H1 (cell line): ENCODE data around the gene HOXD11. TPM values are rescaled to one million over a fixed set of nuclear protein-coding genes. Genes with fewer than 3 reads are reported as not detected.

Experiments
- CTCF ChIA-PET: fragments of 300-600 bp; sonication (Branson Sonifier 250); formaldehyde crosslinking; loops from one replicate; lab custom pipeline; 2021; ENCODE audit not compliant: partially characterized antibody; lab: Charles Lee
- POLR2A ChIA-PET: fragments of 300-600 bp; sonication (Branson Sonifier 250); formaldehyde crosslinking; loops from one replicate; lab custom pipeline; 2021; ENCODE audit warnings: inconsistent platforms; ENCODE audit not compliant: partially characterized antibody; lab: Charles Lee
- DNase-seq, 2 experiments: peaks; one replicate each; pipeline versions ENCODE4 v3.0.0 to v3.0.0-alpha.2; 2010 to 2022; ENCODE audit warnings: low spot score in 2 of 2, low read depth in 1 of 2, mixed read lengths in 1 of 2
- FAIRE-seq: peaks from 2 replicates; lab custom pipeline; 2011; peaks lifted over from hg19 to GRCh38; lab: Jason Lieb, UNC
- H2AFZ ChIP-seq: 2 replicates; pipeline ENCODE4 v1.8.1; 2012; ENCODE audit warnings: low read length, inconsistent platforms
- H2AK5ac ChIP-seq: 2 replicates; pipeline ENCODE4 v1.6.1; 2013; ENCODE audit warnings: low read depth, low read length
- H2BK120ac ChIP-seq: replicated peaks from 2 replicates; pipeline ENCODE3; 2013; ENCODE audit warnings: low read depth, low read length, inconsistent platforms
- H2BK12ac ChIP-seq: 2 replicates; pipeline ENCODE4 v1.6.1; 2013; ENCODE audit warnings: low read depth, low read length
- H2BK15ac ChIP-seq: 2 replicates; pipeline ENCODE4 v1.6.1; 2013; ENCODE audit warnings: low read length
- H2BK20ac ChIP-seq: 2 replicates; pipeline ENCODE4 v1.6.1; 2013; ENCODE audit warnings: low read length
- H2BK5ac ChIP-seq: 2 replicates; pipeline ENCODE4 v1.6.1; 2013; ENCODE audit warnings: low read depth, low read length
- H3K14ac ChIP-seq: 2 replicates; pipeline ENCODE4 v1.6.1; 2013; ENCODE audit warnings: inconsistent platforms; ENCODE audit not compliant: insufficient read length
- H3K18ac ChIP-seq: 2 replicates; pipeline ENCODE4 v1.6.1; 2013; ENCODE audit warnings: low read length; ENCODE audit errors: extremely low read depth
- H3K23ac ChIP-seq: 2 replicates; pipeline ENCODE4 v1.6.1; 2013; ENCODE audit warnings: inconsistent platforms; ENCODE audit not compliant: insufficient read length
- H3K23me2 ChIP-seq: 2 replicates; pipeline ENCODE4 v1.6.1; 2013; ENCODE audit warnings: low read depth, low read length
- H3K27ac ChIP-seq: 2 replicates; pipeline ENCODE4 v1.6.1; 2011; ENCODE audit warnings: low read depth, low read length, inconsistent platforms
- H3K27me3 ChIP-seq, 4 experiments: replicated peaks in 1 of 4; 1 replicate in 1 of 4; 2 replicates in 3 of 4; pipeline versions ENCODE4 v1.6.1 to v1.8.1; 2011 to 2013; ENCODE audit warnings: low read length in 3 of 4, mild to moderate bottlenecking in 3 of 4, inconsistent platforms in 2 of 4, mixed read lengths in 2 of 4, moderate library complexity in 1 of 4; ENCODE audit not compliant: control insufficient read depth in 3 of 4, insufficient read depth in 3 of 4; ENCODE audit errors: extremely low read depth in 1 of 4
- H3K36me3 ChIP-seq, 4 experiments: 2 replicates each; pipeline versions ENCODE4 v1.6.1 to v1.8.1; 2011 to 2013; ENCODE audit warnings: mild to moderate bottlenecking in 4 of 4, low read length in 3 of 4, moderate library complexity in 2 of 4, control low read depth in 1 of 4, inconsistent platforms in 1 of 4; ENCODE audit not compliant: insufficient read depth in 4 of 4, control insufficient read depth in 2 of 4
- H3K4ac ChIP-seq: replicated peaks from 2 replicates; pipeline ENCODE3; 2013; ENCODE audit warnings: low read length, low read depth, mixed read lengths, inconsistent platforms; ENCODE audit not compliant: insufficient read length
- H3K4me1 ChIP-seq, 4 experiments: replicated peaks in 1 of 4; 1 replicate in 1 of 4; 2 replicates in 3 of 4; pipeline versions ENCODE4 v1.6.1 to v1.8.1; 2011 to 2013; ENCODE audit warnings: low read length in 3 of 4, inconsistent platforms in 2 of 4, mixed read lengths in 1 of 4; ENCODE audit not compliant: insufficient read depth in 4 of 4, control insufficient read depth in 3 of 4
- H3K4me2 ChIP-seq, 2 experiments: 2 replicates each; pipeline versions ENCODE4 v1.6.1 to v1.8.1; 2011 to 2013; ENCODE audit warnings: low read depth in 2 of 2, low read length in 2 of 2, control low read depth in 1 of 2, inconsistent platforms in 1 of 2, mild to moderate bottlenecking in 1 of 2; ENCODE audit not compliant: insufficient read depth in 1 of 2
- H3K4me3 ChIP-seq, 4 experiments: fragments of 200-600, 300-600 bp in 1 of 4; sonication (generic), shearing (Covaris generic), sonication (Bioruptor Twin) in 1 of 4; 2 replicates each; pipeline versions ENCODE4 v1.5.1 to v1.8.1; 2011 to 2016; ENCODE audit warnings: low read length in 4 of 4, low read depth in 3 of 4, control low read depth in 2 of 4, inconsistent platforms in 2 of 4, mild to moderate bottlenecking in 2 of 4, mixed read lengths in 1 of 4, moderate library complexity in 1 of 4; ENCODE audit not compliant: insufficient read depth in 2 of 4; ENCODE audit errors: extremely low read depth in 1 of 4
- H3K56ac ChIP-seq: replicated peaks from 2 replicates; pipeline ENCODE3; 2013; ENCODE audit warnings: low read depth, mild to moderate bottlenecking, mixed read lengths, low read length, inconsistent platforms; ENCODE audit not compliant: insufficient read length
- H3K79me1 ChIP-seq: 2 replicates; pipeline ENCODE4 v1.6.1; 2013; ENCODE audit warnings: low read depth, low read length, control low read depth
- H3K79me2 ChIP-seq, 2 experiments: 2 replicates each; pipeline versions ENCODE4 v1.6.1 to v1.8.1; 2012 to 2013; ENCODE audit warnings: low read length in 2 of 2, mild to moderate bottlenecking in 2 of 2, inconsistent platforms in 1 of 2; ENCODE audit not compliant: insufficient read depth in 2 of 2, control insufficient read depth in 1 of 2
- H3K9ac ChIP-seq, 4 experiments: replicated peaks in 1 of 4; 1 replicate in 1 of 4; 2 replicates in 3 of 4; pipeline versions ENCODE4 v1.6.1 to v1.8.1; 2011 to 2013; ENCODE audit warnings: low read depth in 3 of 4, low read length in 3 of 4, control low read depth in 2 of 4, mild to moderate bottlenecking in 2 of 4, moderate library complexity in 2 of 4, inconsistent platforms in 1 of 4; ENCODE audit errors: extremely low read depth in 1 of 4
- H3K9me3 ChIP-seq, 2 experiments: 2 replicates each; pipeline versions ENCODE4 v1.6.1 to v1.8.1; 2012 to 2013; ENCODE audit warnings: mild to moderate bottlenecking in 2 of 2, moderate library complexity in 2 of 2, control low read depth in 1 of 2, inconsistent platforms in 1 of 2, low read depth in 1 of 2, low read length in 1 of 2, mixed read lengths in 1 of 2; ENCODE audit not compliant: insufficient read depth in 2 of 2
- H4K20me1 ChIP-seq, 2 experiments: replicated peaks in 1 of 2; 2 replicates each; pipeline versions ENCODE3 to v1.8.1; 2011 to 2013; ENCODE audit warnings: inconsistent platforms in 2 of 2, low read length in 2 of 2, mild to moderate bottlenecking in 1 of 2; ENCODE audit not compliant: insufficient read depth in 2 of 2, control insufficient read depth in 1 of 2
- H4K5ac ChIP-seq: 2 replicates; pipeline ENCODE4 v1.6.1; 2013; ENCODE audit warnings: low read length, low read depth, mixed read lengths, inconsistent platforms; ENCODE audit not compliant: insufficient read length
- H4K8ac ChIP-seq: 2 replicates; pipeline ENCODE4 v1.8.0; 2013; ENCODE audit warnings: mild to moderate bottlenecking, moderate library complexity, low read length, inconsistent platforms; ENCODE audit not compliant: insufficient read depth; ENCODE audit errors: extremely low read depth
- H4K91ac ChIP-seq: replicated peaks from 2 replicates; pipeline ENCODE3; 2013; ENCODE audit warnings: low read length, mixed read lengths, inconsistent platforms; ENCODE audit not compliant: insufficient read length
- CEBPB ChIP-seq: IDR thresholded peaks from 2 replicates; pipeline ENCODE4 v1.6.1; 2012; ENCODE audit warnings: low read depth, low read length
- CREB1 ChIP-seq: IDR thresholded peaks from 2 replicates; pipeline ENCODE4 v1.6.1; 2012; ENCODE audit warnings: inconsistent platforms
- KDM4A ChIP-seq: IDR thresholded peaks from one replicate; pipeline ENCODE4 v1.7.1; 2012; ENCODE audit warnings: low read depth, mild to moderate bottlenecking, moderate library complexity, low read length, inconsistent platforms; ENCODE audit not compliant: severe bottlenecking
- KDM5A ChIP-seq: fragments of 200-600 bp; IDR thresholded peaks from 2 replicates; pipeline ENCODE4 v1.7.1; 2012; ENCODE audit warnings: mild to moderate bottlenecking, low read length, inconsistent platforms, mixed read lengths
- RAD21 ChIP-seq, 2 experiments: IDR thresholded peaks in 1 of 2; conservative IDR thresholded peaks in 1 of 2; 2 replicates each; pipeline ENCODE4 v1.6.1; 2011; ENCODE audit warnings: low read depth in 2 of 2, low read length in 2 of 2, improper control_type of control experiment in 1 of 2, inconsistent platforms in 1 of 2, mild to moderate bottlenecking in 1 of 2, moderate library complexity in 1 of 2
- TCF12 ChIP-seq: IDR thresholded peaks from 2 replicates; pipeline ENCODE4 v1.6.1; 2011; ENCODE audit warnings: low read depth, mild to moderate bottlenecking, low read length
- WGBS, 2 experiments: shearing (Covaris generic) in 1 of 2; methylation state at CpG; one replicate each; pipeline versions ENCODE4 v1.1.6 to v1.1.7; 2013 to 2015; ENCODE audit warnings: low lambda C conversion rate in 2 of 2, mixed read lengths in 2 of 2, inconsistent platforms in 1 of 2, low coverage in 1 of 2, missing lambda C conversion rate in 1 of 2; ENCODE audit not compliant: insufficient replicate concordance in 2 of 2, insufficient coverage in 1 of 2, insufficient read length in 1 of 2; ENCODE audit errors: extremely low coverage in 1 of 2, missing lambda C conversion rate in 1 of 2; 5-methylcytosine and 5-hydroxymethylcytosine counted together
- polyA plus RNA-seq, 7 experiments: library from polyadenylated mRNA; depleted of rRNA in 3 of 7; stranded (reverse) in 5 of 7; unstranded in 2 of 7; fragments of >200 nt in 5 of 7; fragments of 200-250 nt in 2 of 7; gene quantifications; 1 replicate in 5 of 7; 2 replicates in 1 of 7; 4 replicates in 1 of 7; pipeline versions ENCODE4 v1.2.1 to v1.2.3, GENCODE V29; 2011 to 2013; ENCODE audit warnings: missing spikeins in 2 of 7, mixed read lengths in 2 of 7
- total RNA-seq: library from RNA; stranded (reverse); fragmentation: NEBNext Ultra II Directional; extraction: Animal tissue kit (Norgen Biotek cat#: 25700); gene quantifications from 2 replicates; pipeline ENCODE4 v1.2.1, GENCODE V29; 2021
- TF ChIP-seq, protein P1 (sequence below): IDR thresholded peaks from 2 replicates; pipeline ENCODE4 v1.6.1; 2011; ENCODE audit warnings: low read length, improper control_type of control experiment
- TF ChIP-seq, protein P2 (sequence below): IDR thresholded peaks from 2 replicates; pipeline ENCODE4 v1.6.1; 2012; ENCODE audit warnings: inconsistent platforms

Gene HOXD11
- total and polyA plus RNA-seq, 2 of the 8 experiments (the other 6 are each of a cell fraction or from before 2014, with no cell fraction given): not detected

DNA sequence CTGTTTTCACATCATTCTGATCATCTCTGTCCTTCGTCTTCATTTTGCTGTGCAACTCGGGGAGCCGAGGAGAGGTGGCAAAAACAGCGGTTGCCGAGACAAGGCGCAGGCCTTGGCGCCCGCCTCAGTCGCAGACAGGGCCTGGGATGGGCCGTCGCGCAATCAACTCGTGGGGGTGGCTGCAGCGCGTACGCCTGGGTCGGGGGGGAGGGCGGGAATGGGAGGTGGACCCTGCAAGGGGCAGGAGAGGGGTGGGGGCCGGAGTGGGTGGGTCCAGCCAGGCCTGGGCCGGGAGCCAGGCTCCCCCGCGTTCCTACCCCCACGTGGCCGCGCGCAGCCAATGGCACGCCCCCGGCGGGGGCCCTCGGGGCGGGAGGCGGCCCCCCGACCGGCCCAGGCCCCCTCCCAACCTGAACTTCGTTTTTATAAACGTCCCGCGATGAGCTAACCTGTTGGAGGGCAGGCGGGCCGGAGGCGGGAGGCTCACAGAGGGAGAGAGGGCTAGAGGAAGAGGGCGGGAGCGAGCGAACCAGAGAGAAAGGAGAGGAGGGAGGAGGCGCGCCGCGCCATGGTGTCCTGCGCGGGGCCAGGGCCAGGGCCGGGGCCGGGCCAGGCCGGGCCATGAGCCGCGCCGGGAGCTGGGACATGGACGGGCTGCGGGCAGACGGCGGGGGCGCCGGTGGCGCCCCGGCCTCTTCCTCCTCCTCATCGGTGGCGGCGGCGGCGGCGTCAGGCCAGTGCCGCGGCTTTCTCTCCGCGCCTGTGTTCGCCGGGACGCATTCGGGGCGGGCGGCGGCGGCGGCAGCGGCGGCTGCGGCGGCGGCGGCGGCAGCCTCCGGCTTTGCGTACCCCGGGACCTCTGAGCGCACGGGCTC lies 14.6 kb upstream of the HOXD11 start, which contains the start of gene HOXD13:
HOXD13 (plus strand) TSS at position 452 of the 875 bp plus-strand sequence; CDS start at position 622, 170 bp downstream.
- Histone ChIP-seq H3K9ac (no peak within 1 kb of the TSS), H2AFZ (no peak within 1 kb of the TSS), H3K23ac (no peak within 1 kb of the TSS), H3K56ac (no peak within 1 kb of the TSS), H3K4me3 (peak within 1 kb of the TSS; percentile 6 to 51 (median 22); a peak in 6 of 8 replicates), H2BK120ac (no peak within 1 kb of the TSS), H3K18ac (peak within 1 kb of the TSS; percentile 75; the same call in 1 of the 2 replicates), H3K79me1 (no peaks in the 10 kb centered on the region), H3K4ac (no peak within 1 kb of the TSS), H2BK15ac (peak within 1 kb of the TSS; percentile 97; the same call in 1 of the 2 replicates), H4K91ac (no peak within 1 kb of the TSS), H4K8ac (peak within 1 kb of the TSS; percentile 40; the same call in 1 of the 2 replicates), H3K4me1 (peaks cover 0 to 20% (median 11%) of the 10 kb centered on the region in 4 experiments; a peak in 6 of 7 replicates), H3K23me2 (peaks cover 7% of the 10 kb centered on the region), H2BK12ac (peak within 1 kb of the TSS; percentile 85; the same call in 1 of the 2 replicates), H2AK5ac (no peak within 1 kb of the TSS), H3K79me2 (no peaks in the 10 kb centered on the region), H4K20me1 (peaks cover 19 to 33% of the 10 kb centered on the region in 2 experiments), H4K5ac (no peak within 1 kb of the TSS), H3K14ac (no peak within 1 kb of the TSS), H3K4me2 (peak within 1 kb of the TSS; percentile 65 to 66), H2BK5ac (peak within 1 kb of the TSS; percentile 32; the same call in 1 of the 2 replicates), H2BK20ac (peak within 1 kb of the TSS; percentile 97), H3K36me3 (peaks cover 0 to 5% (median 0%) of the 10 kb centered on the region in 4 experiments; a peak in 1 of 8 replicates), H3K27ac (no peak within 1 kb of the TSS), H3K9me3 (no peaks in the 10 kb centered on the region; a peak in 1 of 4 replicates), H3K27me3 (peaks cover 80 to 98% (median 91%) of the 10 kb centered on the region in 4 experiments)
- ChIA-PET CTCF (interaction anchor here (0.6 to 2.5 kb wide), 5 partner anchors 10 to 1629 kb away, joined by 3 to 12 read pairs (median 4); no protein-coding TSS in a partner anchor), POLR2A (interaction anchor here (2.1 kb wide), 1 partner anchor 10 kb away, joined by 7 read pairs; no protein-coding TSS in a partner anchor)
- FAIRE-seq (no peak), DNase-seq (peak in 1 of 2 experiments; percentile 87)
- WGBS, 2 experiments: 3% methylated on average over 18 of the region's 95 CpGs; no CpG with 5 or more reads in 1 of the 2 experiments
- TF ChIP-seq, protein P1, sequence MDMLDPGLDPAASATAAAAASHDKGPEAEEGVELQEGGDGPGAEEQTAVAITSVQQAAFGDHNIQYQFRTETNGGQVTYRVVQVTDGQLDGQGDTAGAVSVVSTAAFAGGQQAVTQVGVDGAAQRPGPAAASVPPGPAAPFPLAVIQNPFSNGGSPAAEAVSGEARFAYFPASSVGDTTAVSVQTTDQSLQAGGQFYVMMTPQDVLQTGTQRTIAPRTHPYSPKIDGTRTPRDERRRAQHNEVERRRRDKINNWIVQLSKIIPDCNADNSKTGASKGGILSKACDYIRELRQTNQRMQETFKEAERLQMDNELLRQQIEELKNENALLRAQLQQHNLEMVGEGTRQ: peak; percentile 64; the same call in 1 of the 2 replicates
- TF ChIP-seq KDM4A (peak; percentile 76), CEBPB (no peak), CREB1 (peak; percentile 75), KDM5A (no peak), TCF12 (0 out of 2 replicates have a peak, but pooled peaks have one; percentile 25), RAD21 (IDR thresholded peaks at IDR 0.05 in 1 of 2, conservative IDR thresholded peaks at IDR 0.05 in 1 of 2; ENCODE audit: low read depth in 2 of 2, low read length in 2 of 2) (no peak)
- TF ChIP-seq, protein P2, sequence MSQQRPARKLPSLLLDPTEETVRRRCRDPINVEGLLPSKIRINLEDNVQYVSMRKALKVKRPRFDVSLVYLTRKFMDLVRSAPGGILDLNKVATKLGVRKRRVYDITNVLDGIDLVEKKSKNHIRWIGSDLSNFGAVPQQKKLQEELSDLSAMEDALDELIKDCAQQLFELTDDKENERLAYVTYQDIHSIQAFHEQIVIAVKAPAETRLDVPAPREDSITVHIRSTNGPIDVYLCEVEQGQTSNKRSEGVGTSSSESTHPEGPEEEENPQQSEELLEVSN: peak; percentile 35; the same call in 1 of the 2 replicates
